ENCODE measurements around the gene ZNF789.
"Not testable (repeated sequence)": the region's sequence is repeated elsewhere in the genome, so short reads cannot be mapped to it uniquely, and the experiment has no call there.

Gene ZNF789

GRCh38 chr7:99500637-99501009, 27.9 kb downstream of the ZNF789 start:
- Histone ChIP-seq H3K4me1 (ENCODE audit: control insufficient read depth in 2 of 2, insufficient read depth in 2 of 2, low read length in 2 of 2) (peaks cover 18 to 20% of the 10 kb centered on the region in 2 donors), H3K27ac (ENCODE audit: low read depth in 2 of 2, low read length in 2 of 2) (peak overlapping the region; percentile 96 to 98), H3K9ac (ENCODE audit: low read depth in 1 of 2, low read length in 2 of 2) (peak overlapping the region; percentile 97 to 99)

GRCh38 chr7:99501236-99501635, 28.5 kb downstream of the ZNF789 start:
- not testable (repeated sequence) for H3K9ac ChIP-seq (ENCODE audit: low read depth in 1 of 2, low read length in 2 of 2); H3K9me3 ChIP-seq (ENCODE audit: control insufficient read depth in 2 of 2, low read length in 2 of 2); H3K4me3 ChIP-seq (ENCODE audit: low read length in 2 of 2); H3K36me3 ChIP-seq (ENCODE audit: control insufficient read depth in 2 of 2, insufficient read depth in 2 of 2, low read length in 2 of 2); H3K27me3 ChIP-seq (ENCODE audit: control insufficient read depth in 2 of 2, insufficient read depth in 2 of 2, low read length in 2 of 2); H3K27ac ChIP-seq (ENCODE audit: low read depth in 2 of 2, low read length in 2 of 2)
- H3K4me1 ChIP-seq (ENCODE audit: control insufficient read depth in 2 of 2, insufficient read depth in 2 of 2, low read length in 2 of 2) = peaks cover 24 to 26% of the 10 kb centered on the region in 2 donors

More at GRCh38 chr7:99500637-99501009, 27.9 kb downstream of the ZNF789 start:
- Histone ChIP-seq H3K9me3 (ENCODE audit: control insufficient read depth in 2 of 2, low read length in 2 of 2) (no peaks in the 10 kb centered on the region), H3K4me3 (ENCODE audit: low read length in 2 of 2) (peak overlapping the region; percentile 96 to 98), H3K36me3 (ENCODE audit: control insufficient read depth in 2 of 2, insufficient read depth in 2 of 2, low read length in 2 of 2) (peaks cover 5 to 7% of the 10 kb centered on the region in 2 donors), H3K27me3 (ENCODE audit: control insufficient read depth in 2 of 2, insufficient read depth in 2 of 2, low read length in 2 of 2) (no peaks in the 10 kb centered on the region)

GRCh38 chr7:99504281-99504602, 31.6 kb downstream of the ZNF789 start:
- peak overlapping the region; percentile 93 to 95 for H3K27ac ChIP-seq (ENCODE audit: low read depth in 2 of 2, low read length in 2 of 2)
- H3K9ac ChIP-seq (ENCODE audit: low read depth in 1 of 2, low read length in 2 of 2) = peak overlapping the region; percentile 58 to 87

GRCh38 chr7:99504603-99505323, 32.1 kb downstream of the ZNF789 start, which contains the start of gene ZKSCAN5:
TSS of gene ZKSCAN5 (plus strand) at chr7:99504662. CDS start at chr7:99506045, 1,383 bp downstream.
- Histone ChIP-seq H3K36me3 (ENCODE audit: control insufficient read depth in 2 of 2, insufficient read depth in 2 of 2, low read length in 2 of 2) (no peaks in the 10 kb centered on the region), H3K9me3 (ENCODE audit: control insufficient read depth in 2 of 2, low read length in 2 of 2) (no peaks in the 10 kb centered on the region), H3K27me3 (ENCODE audit: control insufficient read depth in 2 of 2, insufficient read depth in 2 of 2, low read length in 2 of 2) (no peaks in the 10 kb centered on the region), H3K4me1 (ENCODE audit: control insufficient read depth in 2 of 2, insufficient read depth in 2 of 2, low read length in 2 of 2) (peaks cover 13 to 22% of the 10 kb centered on the region in 2 donors), H3K9ac (ENCODE audit: low read depth in 1 of 2, low read length in 2 of 2) (peak within 1 kb of the TSS; percentile 87 to 96), H3K4me3 (ENCODE audit: low read length in 2 of 2) (peak within 1 kb of the TSS; percentile 98), H3K27ac (ENCODE audit: low read depth in 2 of 2, low read length in 2 of 2) (peak within 1 kb of the TSS; percentile 93 to 95)

More at GRCh38 chr7:99504281-99504602, 31.6 kb downstream of the ZNF789 start:
- Histone ChIP-seq H3K27me3 (ENCODE audit: control insufficient read depth in 2 of 2, insufficient read depth in 2 of 2, low read length in 2 of 2) (no peaks in the 10 kb centered on the region), H3K4me1 (ENCODE audit: control insufficient read depth in 2 of 2, insufficient read depth in 2 of 2, low read length in 2 of 2) (peaks cover 13 to 22% of the 10 kb centered on the region in 2 donors), H3K9me3 (ENCODE audit: control insufficient read depth in 2 of 2, low read length in 2 of 2) (no peaks in the 10 kb centered on the region), H3K36me3 (ENCODE audit: control insufficient read depth in 2 of 2, insufficient read depth in 2 of 2, low read length in 2 of 2) (no peaks in the 10 kb centered on the region), H3K4me3 (ENCODE audit: low read length in 2 of 2) (peak overlapping the region; percentile 98)

GRCh38 chr7:99505324-99505662, 32.6 kb downstream of the ZNF789 start:
- H3K27me3 ChIP-seq (ENCODE audit: control insufficient read depth in 2 of 2, insufficient read depth in 2 of 2, low read length in 2 of 2) = no peaks in the 10 kb centered on the region
- no peaks in the 10 kb centered on the region for H3K36me3 ChIP-seq (ENCODE audit: control insufficient read depth in 2 of 2, insufficient read depth in 2 of 2, low read length in 2 of 2)
- H3K9ac ChIP-seq (ENCODE audit: low read depth in 1 of 2, low read length in 2 of 2) = peak overlapping the region; percentile 87 to 96
- peak overlapping the region; percentile 93 to 95 for H3K27ac ChIP-seq (ENCODE audit: low read depth in 2 of 2, low read length in 2 of 2)
- peak overlapping the region; percentile 98 for H3K4me3 ChIP-seq (ENCODE audit: low read length in 2 of 2)
- no peaks in the 10 kb centered on the region for H3K9me3 ChIP-seq (ENCODE audit: control insufficient read depth in 2 of 2, low read length in 2 of 2)
- H3K4me1 ChIP-seq (ENCODE audit: control insufficient read depth in 2 of 2, insufficient read depth in 2 of 2, low read length in 2 of 2) = peaks cover 13 to 22% of the 10 kb centered on the region in 2 donors

GRCh38 chr7:99514050-99514449, 41.4 kb downstream of the ZNF789 start:
- Histone ChIP-seq H3K27ac (ENCODE audit: low read depth in 2 of 2, low read length in 2 of 2) (no peak overlapping the region), H3K9me3 (ENCODE audit: control insufficient read depth in 2 of 2, low read length in 2 of 2) (no peaks in the 10 kb centered on the region), H3K36me3 (ENCODE audit: control insufficient read depth in 2 of 2, insufficient read depth in 2 of 2, low read length in 2 of 2) (peaks cover 15 to 34% of the 10 kb centered on the region in 2 donors), H3K27me3 (ENCODE audit: control insufficient read depth in 2 of 2, insufficient read depth in 2 of 2, low read length in 2 of 2) (no peaks in the 10 kb centered on the region), H3K9ac (ENCODE audit: low read depth in 1 of 2, low read length in 2 of 2) (no peak overlapping the region), H3K4me1 (ENCODE audit: control insufficient read depth in 2 of 2, insufficient read depth in 2 of 2, low read length in 2 of 2) (no peaks in the 10 kb centered on the region), H3K4me3 (ENCODE audit: low read length in 2 of 2) (no peak overlapping the region)

- Histone ChIP-seq H3K27me3 (ENCODE audit: control insufficient read depth in 2 of 2, insufficient read depth in 2 of 2, low read length in 2 of 2) (no peaks in the 10 kb centered on the region), H3K27ac (ENCODE audit: low read depth in 2 of 2, low read length in 2 of 2) (no peak overlapping the region), H3K9ac (ENCODE audit: low read depth in 1 of 2, low read length in 2 of 2) (no peak overlapping the region), H3K9me3 (ENCODE audit: control insufficient read depth in 2 of 2, low read length in 2 of 2) (no peaks in the 10 kb centered on the region), H3K4me1 (ENCODE audit: control insufficient read depth in 2 of 2, insufficient read depth in 2 of 2, low read length in 2 of 2) (no peaks in the 10 kb centered on the region), H3K36me3 (ENCODE audit: control insufficient read depth in 2 of 2, insufficient read depth in 2 of 2, low read length in 2 of 2) (peaks cover 22 to 28% of the 10 kb centered on the region in 2 donors), H3K4me3 (ENCODE audit: low read length in 2 of 2) (no peak overlapping the region)
Measured at GRCh38 chr7:99521399-99521798, 48.7 kb downstream of the ZNF789 start.

- no peak overlapping the region for H3K4me3 ChIP-seq (ENCODE audit: low read length in 2 of 2)
- H3K36me3 ChIP-seq (ENCODE audit: control insufficient read depth in 2 of 2, insufficient read depth in 2 of 2, low read length in 2 of 2) = peaks cover 23 to 32% of the 10 kb centered on the region in 2 donors
- H3K9ac ChIP-seq (ENCODE audit: low read depth in 1 of 2, low read length in 2 of 2) = no peak overlapping the region
- H3K27ac ChIP-seq (ENCODE audit: low read depth in 2 of 2, low read length in 2 of 2) = no peak overlapping the region
- no peaks in the 10 kb centered on the region for H3K27me3 ChIP-seq (ENCODE audit: control insufficient read depth in 2 of 2, insufficient read depth in 2 of 2, low read length in 2 of 2)
- peaks cover under 1 to 10% of the 10 kb centered on the region in 2 donors for H3K9me3 ChIP-seq (ENCODE audit: control insufficient read depth in 2 of 2, low read length in 2 of 2)
- no peaks in the 10 kb centered on the region for H3K4me1 ChIP-seq (ENCODE audit: control insufficient read depth in 2 of 2, insufficient read depth in 2 of 2, low read length in 2 of 2)
Measured at GRCh38 chr7:99525713-99526440, 53.2 kb downstream of the ZNF789 start.

GRCh38 chr7:99531354-99531765, 58.7 kb downstream of the ZNF789 start:
- H3K9ac ChIP-seq (ENCODE audit: low read depth in 1 of 2, low read length in 2 of 2) = no peak overlapping the region
- no peaks in the 10 kb centered on the region for H3K4me1 ChIP-seq (ENCODE audit: control insufficient read depth in 2 of 2, insufficient read depth in 2 of 2, low read length in 2 of 2)
- H3K4me3 ChIP-seq (ENCODE audit: low read length in 2 of 2) = peak overlapping the region; percentile 1 to 28
- no peaks in the 10 kb centered on the region for H3K27me3 ChIP-seq (ENCODE audit: control insufficient read depth in 2 of 2, insufficient read depth in 2 of 2, low read length in 2 of 2)
- H3K36me3 ChIP-seq (ENCODE audit: control insufficient read depth in 2 of 2, insufficient read depth in 2 of 2, low read length in 2 of 2) = peaks cover 23 to 37% of the 10 kb centered on the region in 2 donors
- H3K27ac ChIP-seq (ENCODE audit: low read depth in 2 of 2, low read length in 2 of 2) = no peak overlapping the region
- H3K9me3 ChIP-seq (ENCODE audit: control insufficient read depth in 2 of 2, low read length in 2 of 2) = peaks cover 27 to 28% of the 10 kb centered on the region in 2 donors

GRCh38 chr7:99535667-99536066, 63.0 kb downstream of the ZNF789 start:
- H3K4me1 ChIP-seq (ENCODE audit: control insufficient read depth in 2 of 2, insufficient read depth in 2 of 2, low read length in 2 of 2) = no peaks in the 10 kb centered on the region
- H3K27ac ChIP-seq (ENCODE audit: low read depth in 2 of 2, low read length in 2 of 2) = no peak overlapping the region
- H3K9ac ChIP-seq (ENCODE audit: low read depth in 1 of 2, low read length in 2 of 2) = no peak overlapping the region
- H3K9me3 ChIP-seq (ENCODE audit: control insufficient read depth in 2 of 2, low read length in 2 of 2) = peaks cover 19 to 31% of the 10 kb centered on the region in 2 donors
- H3K27me3 ChIP-seq (ENCODE audit: control insufficient read depth in 2 of 2, insufficient read depth in 2 of 2, low read length in 2 of 2) = no peaks in the 10 kb centered on the region
- peaks cover 13 to 16% of the 10 kb centered on the region in 2 donors for H3K36me3 ChIP-seq (ENCODE audit: control insufficient read depth in 2 of 2, insufficient read depth in 2 of 2, low read length in 2 of 2)
- H3K4me3 ChIP-seq (ENCODE audit: low read length in 2 of 2) = no peak overlapping the region
